ENCODE results near the gene HPRT1.

DNA sequence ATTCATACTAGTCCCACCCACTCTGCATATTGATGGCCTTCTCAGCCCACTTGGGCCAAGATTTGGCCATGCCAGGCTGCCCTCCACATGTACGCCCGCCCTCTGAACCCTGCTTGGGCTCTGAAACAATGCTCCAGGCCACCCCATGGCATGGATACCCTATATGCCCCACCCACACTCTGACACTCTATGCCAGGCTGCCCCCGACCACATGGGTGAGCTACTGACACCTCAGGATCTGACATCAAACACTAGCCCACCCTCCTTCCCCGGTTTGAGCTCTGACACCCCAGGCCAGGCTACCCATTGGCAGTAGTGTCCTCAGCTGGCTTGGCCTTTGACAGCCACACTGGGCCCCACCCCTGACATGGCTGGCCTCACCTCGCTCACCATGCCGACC lies 69.5 kb downstream of the HPRT1 start:
- TF ChIP-seq POLR2A (IDR thresholded peaks at IDR 0.05; ENCODE audit: low read length) (no peak), GATA1 (IDR thresholded peaks at IDR 0.05; ENCODE audit: low read depth, low read length) (no peak)

Data from erythroblast (primary cell).